ENCODE data around the gene NLRP9.

The NLRP9 gene

GRCh38 chr19:55686311-55687050 lies 51.7 kb downstream of the NLRP9 start:
- DNase-seq: no peak

DNA sequence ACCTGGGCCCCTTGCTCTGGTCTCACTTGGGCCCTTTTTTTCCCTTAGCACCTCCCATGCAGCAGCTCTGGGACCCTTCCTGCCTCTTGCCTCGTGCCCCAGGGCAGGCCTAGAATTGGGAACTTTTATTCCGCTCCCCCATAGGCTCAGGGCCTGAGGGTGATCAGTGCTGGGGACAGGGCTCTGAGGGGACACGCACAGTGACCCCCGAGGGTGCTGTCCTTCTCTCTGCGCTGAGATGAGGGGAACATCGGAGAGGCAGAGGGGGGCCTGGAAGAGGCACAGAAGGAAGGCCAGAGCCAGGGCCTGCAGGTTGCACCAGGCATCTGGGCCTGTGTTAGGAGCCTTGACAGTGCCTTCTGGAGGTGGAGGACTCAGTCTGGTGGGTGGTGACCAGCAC lies 52.4 kb downstream of the NLRP9 start:
- no peak for DNase-seq

DNA sequence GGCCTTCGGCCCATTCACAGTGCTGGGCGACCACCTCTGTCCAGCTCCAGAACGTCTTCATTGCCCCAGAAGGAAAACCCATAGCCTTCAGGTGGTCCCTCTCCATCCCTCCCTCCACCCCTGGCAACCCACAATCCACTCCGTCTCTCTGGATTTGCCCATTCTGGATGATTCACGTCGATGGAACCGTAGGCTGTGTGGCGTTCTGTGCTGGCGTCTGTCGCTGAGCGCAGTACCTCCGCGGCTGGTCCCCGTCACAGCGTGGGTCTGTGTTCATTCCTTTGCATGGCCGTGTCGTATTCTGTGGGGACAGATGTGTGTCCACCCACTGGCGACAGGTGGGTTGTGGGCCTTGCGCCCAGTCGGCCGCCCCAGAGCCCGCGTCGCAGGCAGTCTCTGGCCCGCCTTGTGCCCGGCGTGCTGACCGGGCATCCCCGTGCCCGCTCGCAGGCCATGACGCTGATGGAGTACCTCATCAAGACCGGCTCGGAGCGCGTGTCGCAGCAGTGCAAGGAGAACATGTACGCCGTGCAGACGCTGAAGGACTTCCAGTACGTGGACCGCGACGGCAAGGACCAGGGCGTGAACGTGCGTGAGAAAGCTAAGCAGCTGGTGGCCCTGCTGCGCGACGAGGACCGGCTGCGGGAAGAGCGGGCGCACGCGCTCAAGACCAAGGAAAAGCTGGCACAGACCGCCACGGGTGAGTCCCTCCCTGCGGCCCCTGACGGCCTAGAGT lies 53.1 kb downstream of the NLRP9 start:
- no peak for DNase-seq

DNA sequence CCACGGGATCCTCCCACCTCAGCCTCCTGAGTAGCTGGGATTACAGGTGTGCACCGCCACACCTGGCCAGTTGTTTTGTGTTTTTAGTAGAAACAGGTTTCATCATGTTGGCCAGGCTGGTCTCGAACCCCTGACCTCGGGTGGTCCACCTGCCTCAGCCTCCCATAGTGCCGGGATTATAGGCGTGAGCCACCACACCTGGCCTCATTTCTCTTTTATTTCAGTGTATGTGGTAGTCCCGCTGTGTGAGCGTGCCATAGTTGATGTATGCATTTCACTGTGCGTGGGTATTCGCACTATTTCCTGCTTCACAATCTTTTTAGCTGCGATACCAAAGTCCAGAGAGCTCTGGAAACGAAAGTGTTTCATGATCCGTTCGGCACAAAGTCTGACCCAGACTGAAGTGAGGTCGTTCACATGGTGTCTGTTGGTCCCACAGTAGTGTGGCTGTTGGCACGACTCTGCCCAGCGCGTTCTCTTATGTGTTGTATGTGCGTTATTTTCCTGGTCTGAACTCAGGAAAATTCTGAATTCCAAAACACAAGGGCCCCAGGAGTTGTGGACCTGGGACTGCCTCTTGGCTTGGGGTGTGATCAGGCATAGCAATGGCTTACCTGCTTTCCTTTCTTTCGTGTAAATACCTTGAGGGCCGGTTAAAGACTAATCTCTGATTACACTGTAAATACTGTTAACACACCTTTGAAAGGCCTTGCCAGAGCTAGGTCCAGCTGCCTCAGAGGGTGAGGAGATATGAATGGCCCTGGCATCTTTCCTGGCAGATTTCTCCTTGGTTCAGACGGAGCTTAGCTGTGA lies 54.5 kb downstream of the NLRP9 start:
- DNase-seq: no peak

DNA sequence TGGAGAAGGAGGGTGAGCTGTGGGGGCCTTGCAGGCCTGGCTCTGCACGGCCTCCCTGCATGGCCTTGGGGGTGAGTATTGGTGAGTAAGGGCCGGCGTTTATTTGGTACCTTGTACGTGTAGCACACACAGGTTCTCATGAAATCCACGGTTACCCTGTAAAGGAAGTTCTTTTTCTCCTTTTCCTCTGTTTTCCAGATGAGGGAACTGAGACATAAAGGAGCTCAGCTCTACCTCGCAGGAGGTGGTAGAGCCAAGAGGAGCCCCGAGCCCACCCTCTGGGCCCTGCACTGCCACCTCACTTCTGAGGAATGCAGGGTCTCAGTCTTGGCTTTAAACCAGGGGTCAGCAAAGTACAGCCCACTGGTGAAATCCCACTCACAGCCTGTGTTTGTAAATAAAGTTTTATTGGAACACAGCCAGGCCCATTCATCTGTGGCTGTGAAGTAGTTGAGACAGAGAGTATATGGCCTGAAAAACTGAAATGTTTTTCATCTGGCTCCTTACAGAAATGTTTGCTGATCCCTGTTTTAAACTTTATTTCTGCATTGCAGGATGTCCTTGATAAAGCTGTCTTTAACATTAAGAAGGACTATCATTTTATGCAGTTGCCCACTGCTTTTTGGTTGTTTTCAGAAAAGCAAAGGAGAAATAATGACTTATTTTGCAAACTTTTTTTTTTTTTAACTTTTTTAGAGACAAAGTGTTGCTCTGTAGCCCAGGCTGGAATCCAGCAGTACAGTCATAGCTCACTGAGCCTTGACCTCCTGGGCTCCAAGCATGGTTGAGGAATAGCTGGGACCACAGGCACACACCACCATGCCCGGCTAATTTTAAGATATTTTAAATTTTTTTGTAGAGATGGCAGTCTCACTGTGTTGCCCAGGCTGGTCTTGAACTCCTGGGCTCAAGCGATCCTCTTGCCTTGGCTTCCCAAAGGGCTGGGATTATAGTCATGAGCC lies 56.8 kb downstream of the NLRP9 start:
- DNase-seq: no peak

GRCh38 chr19:55680339-55681130 lies 57.7 kb downstream of the NLRP9 start:
- no peak for DNase-seq

DNA sequence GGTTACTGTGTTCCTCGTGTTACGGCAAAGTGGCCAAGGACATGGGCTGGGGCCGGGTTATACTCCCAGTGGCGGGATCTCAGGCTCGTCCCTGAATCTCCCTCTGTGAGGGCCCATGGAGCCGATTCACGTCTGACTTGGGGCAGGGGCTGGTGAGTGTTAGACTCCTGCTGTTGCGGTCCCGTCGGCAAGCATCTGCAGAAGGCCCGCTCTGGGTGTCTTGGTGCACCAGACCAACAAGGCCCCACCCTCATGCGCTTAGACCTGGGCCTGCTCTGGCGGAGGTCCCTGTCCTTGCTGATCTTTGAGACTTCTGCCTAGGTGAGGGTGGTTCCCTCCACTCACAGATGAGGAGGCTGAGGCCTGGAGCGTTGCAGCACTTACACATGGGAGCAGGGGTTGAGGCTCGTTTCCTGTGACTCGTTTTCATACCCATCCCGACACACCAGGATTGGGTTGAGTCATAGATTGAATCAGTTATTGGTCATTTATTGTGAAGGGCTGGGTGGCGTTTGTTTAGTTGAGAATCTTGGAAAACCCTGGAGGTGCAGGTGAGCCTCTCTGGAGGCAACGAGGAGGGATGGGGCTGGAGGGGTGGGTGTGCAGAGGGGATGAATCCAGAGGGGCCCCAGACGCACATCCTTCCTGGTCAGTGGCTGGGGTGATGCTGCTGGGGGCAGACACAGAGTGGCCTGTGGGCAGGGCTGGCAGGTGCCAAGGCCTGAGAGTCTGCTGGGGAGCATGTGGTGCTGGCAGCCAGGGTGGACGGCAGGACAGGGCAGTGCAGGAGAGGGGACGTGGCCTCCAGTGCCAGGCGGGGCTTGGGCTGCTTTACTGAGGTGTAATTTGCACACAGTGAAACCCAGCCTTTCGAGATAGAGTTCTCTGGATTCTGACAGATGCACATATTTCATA lies 58.6 kb downstream of the NLRP9 start:
- DNase-seq: no peak

DNA sequence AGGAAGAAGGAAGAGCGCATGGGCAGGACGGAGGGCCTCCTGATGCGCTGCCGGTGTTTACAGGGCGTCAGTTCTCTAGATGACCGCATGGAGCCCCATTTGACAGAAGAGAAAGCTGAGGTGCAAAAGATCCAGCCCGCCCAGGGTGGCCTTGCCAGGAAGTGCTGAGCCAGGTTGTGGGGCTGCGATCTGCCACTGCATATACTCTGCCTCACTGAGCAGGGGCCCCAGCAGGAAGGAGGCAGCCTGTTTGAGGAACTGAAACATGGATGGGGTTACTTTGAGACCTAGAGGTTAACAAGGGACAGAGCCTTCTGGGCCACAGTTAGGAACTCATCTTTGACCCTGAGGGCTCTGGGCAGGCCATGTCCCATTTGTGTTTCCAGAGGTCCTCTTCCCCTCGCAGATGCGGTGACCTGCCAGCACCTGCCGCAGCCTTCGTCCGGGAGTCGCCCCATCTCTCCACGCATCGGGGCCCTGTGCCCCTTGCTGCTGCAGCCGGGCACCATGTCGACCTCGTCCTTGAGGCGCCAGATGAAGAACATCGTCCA lies 60.0 kb downstream of the NLRP9 start:
- DNase-seq: no peak

GRCh38 chr19:55677572-55678028 lies 60.6 kb downstream of the NLRP9 start:
- no peak for DNase-seq

DNA sequence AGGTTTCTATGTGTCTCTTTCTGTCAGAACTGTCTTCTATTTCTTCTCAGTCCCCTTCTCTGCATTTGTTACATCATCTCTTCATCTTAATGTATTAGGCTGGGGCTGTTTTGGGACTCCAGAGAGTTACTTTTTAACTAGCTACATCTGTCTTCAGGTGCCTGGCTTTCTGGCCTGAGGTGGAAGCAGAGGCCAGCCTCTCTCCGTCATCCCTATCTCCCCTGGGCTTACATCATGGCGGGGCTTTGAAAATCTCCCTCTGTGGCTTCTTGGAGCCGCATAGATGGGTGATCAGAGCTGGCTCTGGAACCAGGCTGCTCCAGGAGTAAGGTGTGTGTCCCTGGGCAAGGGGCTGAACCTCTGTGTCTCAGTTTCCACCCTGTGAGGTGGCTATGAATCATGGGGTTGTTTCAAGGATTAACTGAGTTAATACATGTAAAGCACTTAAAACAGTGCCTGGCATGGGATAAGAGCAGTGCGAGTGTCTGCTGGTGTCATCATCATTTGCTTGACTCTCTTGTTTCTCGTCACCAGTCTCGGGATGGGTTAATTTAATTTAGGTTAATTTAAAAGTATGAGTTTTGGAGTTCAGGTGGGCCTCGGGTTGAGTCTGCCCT lies 61.2 kb downstream of the NLRP9 start:
- DNase-seq: no peak

DNA sequence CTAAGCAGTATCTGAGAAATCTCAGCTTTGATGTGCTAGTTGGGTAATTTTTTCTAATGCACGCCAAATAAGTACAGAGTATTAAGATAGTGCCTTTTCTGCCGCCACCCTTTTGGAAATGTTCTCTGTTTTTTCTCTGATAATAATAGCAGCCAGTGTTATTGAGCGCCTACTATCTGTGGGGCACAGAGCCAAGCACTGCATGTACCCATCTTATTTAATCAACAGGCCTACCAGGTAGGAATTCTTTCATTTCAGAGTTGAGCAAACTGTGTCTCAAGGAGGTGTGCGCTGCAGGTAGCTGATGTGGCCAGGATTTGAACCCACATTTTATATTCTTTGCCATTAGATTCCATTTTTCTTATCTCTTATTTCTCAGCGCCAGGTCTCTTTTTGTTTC lies 61.8 kb downstream of the NLRP9 start:
- DNase-seq: no peak

DNA sequence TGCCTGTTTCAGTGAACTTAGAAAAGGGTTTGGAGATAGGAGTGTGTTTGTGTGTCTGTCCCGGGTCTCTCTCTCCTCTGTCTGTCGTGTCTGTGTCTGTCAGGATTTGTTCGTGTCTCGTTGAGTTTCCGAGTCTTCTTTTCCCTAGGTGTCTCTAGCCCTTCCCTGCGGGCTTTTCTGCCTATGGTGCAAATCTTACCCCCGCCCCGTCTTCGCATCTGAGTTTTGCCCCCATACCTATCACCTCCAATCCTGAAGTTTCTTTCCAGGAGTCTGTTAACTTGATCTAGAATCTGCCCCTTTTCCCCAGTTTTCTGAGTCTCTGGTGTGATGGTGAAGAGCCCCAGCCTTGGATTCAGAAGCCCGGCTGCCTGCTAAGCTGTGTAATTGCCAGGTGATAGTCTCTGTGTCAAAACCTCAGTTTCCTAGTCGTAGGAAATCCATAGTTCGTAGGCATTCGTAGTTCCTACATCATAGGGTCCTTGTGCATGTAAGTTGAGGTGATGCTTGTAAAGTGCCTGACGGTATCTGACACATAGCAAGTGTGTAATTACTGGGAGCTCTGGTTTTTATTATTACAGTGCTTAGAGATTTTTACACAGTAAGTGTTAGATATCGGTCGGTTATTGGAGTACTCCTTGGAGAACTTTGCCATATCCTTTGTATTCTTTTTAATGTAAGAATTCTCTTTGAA lies 62.4 kb downstream of the NLRP9 start:
- no peak for DNase-seq

GRCh38 chr19:55674841-55675660 lies 63.2 kb downstream of the NLRP9 start, which contains the start of gene EPN1:
EPN1 (plus strand) TSS chr19:55675226; CDS start chr19:55678628, 3,402 bp downstream.
- DNase-seq: peak; percentile 95

- DNase-seq: no peak
Observed at GRCh38 chr19:55674459-55674840, 63.8 kb downstream of the NLRP9 start.

GRCh38 chr19:55673889-55674288 lies 64.3 kb downstream of the NLRP9 start:
- DNase-seq: no peak

- no peak for DNase-seq
Observed at GRCh38 chr19:55673465-55673864, 64.7 kb downstream of the NLRP9 start.

GRCh38 chr19:55672418-55672817 lies 65.8 kb downstream of the NLRP9 start:
- no peak for DNase-seq

DNA sequence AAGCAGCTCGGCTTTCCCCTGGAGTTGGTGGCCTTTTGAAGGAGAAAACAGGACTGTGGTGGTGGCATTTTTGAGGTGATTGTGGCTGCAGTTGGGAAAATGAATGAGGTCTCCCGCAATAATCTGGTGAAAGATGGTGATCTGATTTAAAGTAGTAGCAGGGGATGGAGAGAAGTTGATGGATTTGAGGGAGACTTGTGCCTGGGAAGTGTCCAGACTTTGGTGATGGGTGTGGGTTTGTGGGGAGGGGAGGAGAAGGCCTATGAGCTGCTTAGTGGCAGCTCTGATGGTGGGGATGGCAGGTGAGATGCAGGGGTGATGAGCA lies 67.2 kb downstream of the NLRP9 start:
- no peak for DNase-seq

All from activated CD4-positive, CD25-positive, alpha-beta regulatory T cell treated with anti-CD3 and anti-CD28 coated beads, Interleukin-2, amount 50 U/mL, for 72 hours (primary cell).